ENCODE data around the gene PLBD1. TPM values are rescaled to one million over a fixed set of nuclear protein-coding genes. Genes with fewer than 3 reads are reported as not detected.

PLBD1 gene
- total RNA-seq, 1 experiment from 2014 or later, result 0.30 TPM

GRCh38 chr12:14557966-14558365, 9.7 kb downstream of the PLBD1 start:
- no peak overlapping the region for H3K4me3 ChIP-seq (replicated peaks in 1 of 2; ENCODE audit: low read depth in 1 of 2, low read length in 2 of 2)
- BruUV-seq (replicated peaks), result no TSS peak
- peaks cover 9 to 12% of the 10 kb centered on the region in 2 experiments; a peak in 3 of 4 replicates for H3K4me1 ChIP-seq (ENCODE audit: control insufficient read depth in 1 of 2, insufficient read depth in 2 of 2, low read length in 2 of 2)
- no peak overlapping the region for H3K9ac ChIP-seq (ENCODE audit: low read length)
- no peak for ATAC-seq
- H3K36me3 ChIP-seq (ENCODE audit: control insufficient read depth in 1 of 2, insufficient read depth in 2 of 2, low read length in 2 of 2), result no peaks in the 10 kb centered on the region
- H3K27ac ChIP-seq (ENCODE audit: low read depth, low read length), result no peak overlapping the region
- RAD21 ChIA-PET (ENCODE audit: low non-redundant PET in 1 of 2, low total read pairs in 2 of 2, uncharacterized antibody in 2 of 2, unreplicated experiment in 2 of 2), result no interaction called here
- H3K27me3 ChIP-seq (ENCODE audit: insufficient read depth, low read length), result no peaks in the 10 kb centered on the region
- POLR2A ChIA-PET, result no interaction called here
- H3K9me2 ChIP-seq (ENCODE audit: insufficient read depth), result no peaks in the 10 kb centered on the region
- H3K79me2 ChIP-seq (ENCODE audit: insufficient read depth, low read length), result no peaks in the 10 kb centered on the region
- DNase-seq (ENCODE audit: low read depth, low spot score), result no peak
- no peak overlapping the region for H3K4me2 ChIP-seq (ENCODE audit: low read length)
- H4K20me1 ChIP-seq (ENCODE audit: insufficient read depth), result no peaks in the 10 kb centered on the region
- no peaks in the 10 kb centered on the region for H3K9me3 ChIP-seq (ENCODE audit: control insufficient read depth in 1 of 2, insufficient read depth in 1 of 2, low read depth in 1 of 2, low read length in 2 of 2)
- TF ChIP-seq RAD21 (IDR thresholded peaks at IDR 0.05; ENCODE audit: low read depth) (no peak), EGR1 (IDR thresholded peaks at IDR 0.05; ENCODE audit: low read depth) (no peak), CEBPB (IDR thresholded peaks at IDR 0.05; ENCODE audit: low read depth) (no peak), FOSL1 (IDR thresholded peaks at IDR 0.05; ENCODE audit: low read depth) (no peak), CTCF (IDR thresholded peaks at IDR 0.05 in 2 of 3, conservative IDR thresholded peaks at IDR 0.05 in 1 of 3; ENCODE audit: borderline replicate concordance in 1 of 3, insufficient read depth in 1 of 3, low read depth in 2 of 3, low read length in 2 of 3) (no peak), SP1 (IDR thresholded peaks at IDR 0.05; ENCODE audit: low read depth) (no peak), ZFX (IDR thresholded peaks at IDR 0.05) (no peak), CBX3 (IDR thresholded peaks at IDR 0.05; ENCODE audit: low read depth) (no peak), TCF7L2 (IDR thresholded peaks at IDR 0.05; ENCODE audit: borderline replicate concordance, extremely low read depth, insufficient read depth, insufficient read length) (no peak), ELF1 (IDR thresholded peaks at IDR 0.05; ENCODE audit: borderline replicate concordance, low read depth) (no peak), MAX (IDR thresholded peaks at IDR 0.05) (no peak), EZH2phosphoT487 (IDR thresholded peaks at IDR 0.05; ENCODE audit: borderline replicate concordance) (no peak), REST (IDR thresholded peaks at IDR 0.05; ENCODE audit: low read depth) (no peak), ZNF274 (IDR thresholded peaks at IDR 0.05; ENCODE audit: low read depth, low read length) (no peak), SIN3A (IDR thresholded peaks at IDR 0.05; ENCODE audit: low read depth) (no peak), JUND (IDR thresholded peaks at IDR 0.05) (no peak), EZH2 (IDR thresholded peaks at IDR 0.05) (no peak), POLR2A (IDR thresholded peaks at IDR 0.05; ENCODE audit: borderline replicate concordance, extremely low read depth, insufficient read depth, insufficient read length) (no peak), SRF (IDR thresholded peaks at IDR 0.05; ENCODE audit: low read depth) (no peak), ATF3 (IDR thresholded peaks at IDR 0.05) (no peak)
- intact Hi-C loops (cut with micrococcal nuclease), result no loop called here
- no peak overlapping the region for H2AFZ ChIP-seq (ENCODE audit: low read depth, low read length, poor library complexity, severe bottlenecking)
- CTCF ChIA-PET, result no interaction called here
